BLaER1 (cell line): ENCODE data around the gene FAM222B.
"Not testable (repeated sequence)": the region's sequence is repeated elsewhere in the genome, so short reads cannot be mapped to it uniquely, and the experiment has no call there.

Experiments used
- H3K27ac ChIP-seq: shearing (Covaris generic); formaldehyde crosslinking; 2 replicates; pipeline ENCODE4 v1.8.1; 2022
- H3K27me3 ChIP-seq: shearing (Covaris generic); formaldehyde crosslinking; 2 replicates; pipeline ENCODE4 v1.8.1; 2022
- H3K36me3 ChIP-seq: shearing (Covaris generic); formaldehyde crosslinking; 2 replicates; pipeline ENCODE4 v1.8.1; 2022
- H3K4me1 ChIP-seq: shearing (Covaris generic); formaldehyde crosslinking; 2 replicates; pipeline ENCODE4 v1.8.1; 2022
- H3K4me2 ChIP-seq: shearing (Covaris generic); formaldehyde crosslinking; 2 replicates; pipeline ENCODE4 v1.8.1; 2022
- H3K4me3 ChIP-seq: shearing (Covaris generic); formaldehyde crosslinking; 2 replicates; pipeline ENCODE4 v1.8.1; 2022
- H3K9ac ChIP-seq: shearing (Covaris generic); formaldehyde crosslinking; 2 replicates; pipeline ENCODE4 v1.8.1; 2022
- H3K9me3 ChIP-seq: shearing (Covaris generic); formaldehyde crosslinking; 2 replicates; pipeline ENCODE4 v1.8.1; 2022
- H4K20me1 ChIP-seq: shearing (Covaris generic); formaldehyde crosslinking; 2 replicates; pipeline ENCODE4 v1.8.1; 2022
- Cebpa-rat ChIP-seq: shearing (Covaris generic); IDR thresholded peaks from 2 replicates; pipeline ENCODE4 v1.8.1; 2022

Gene FAM222B

DNA sequence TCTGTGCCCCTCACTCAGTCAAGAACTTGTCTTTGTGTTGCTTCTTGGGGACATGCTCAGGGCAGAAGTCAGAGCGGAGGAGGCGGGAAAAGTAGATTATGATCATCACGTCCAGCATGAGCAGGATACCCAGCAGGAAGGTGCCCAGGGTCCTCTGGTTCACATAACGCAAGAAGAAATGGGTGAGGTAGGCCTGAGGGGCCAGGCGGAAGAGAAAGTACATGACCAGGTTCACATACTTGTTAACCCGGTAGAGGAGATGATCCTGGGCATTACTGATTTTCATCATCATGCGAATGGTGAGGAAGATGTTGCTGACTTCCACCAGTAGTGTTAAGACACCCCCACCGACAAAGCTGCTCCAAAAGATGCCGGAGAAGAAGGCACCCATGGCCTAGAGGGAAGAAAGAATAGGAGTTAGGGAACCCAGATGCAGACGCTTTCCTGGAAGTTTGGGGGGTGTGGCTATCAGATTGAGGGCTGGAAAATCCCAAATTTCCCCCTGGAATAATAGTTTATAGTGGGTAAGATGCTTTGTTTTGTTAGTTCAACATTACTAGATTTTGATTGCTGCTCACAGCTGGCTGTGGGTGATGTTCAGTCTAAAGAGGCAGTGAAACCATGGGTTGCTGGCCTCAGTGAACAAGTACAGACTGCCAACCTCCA lies 118.0 kb downstream of the FAM222B start:
- H3K9ac ChIP-seq, result peak overlapping the region; percentile 98
- no peaks in the 10 kb centered on the region for H3K27me3 ChIP-seq
- TF ChIP-seq Cebpa-rat, result no peak
- H3K4me3 ChIP-seq, result peak overlapping the region; percentile 84
- no peak overlapping the region for H3K27ac ChIP-seq
- no peaks in the 10 kb centered on the region for H3K9me3 ChIP-seq
- peaks cover 69% of the 10 kb centered on the region for H3K4me1 ChIP-seq
- peaks cover 46% of the 10 kb centered on the region for H3K36me3 ChIP-seq
- peak overlapping the region; percentile 100 for H3K4me2 ChIP-seq
- peaks cover 59% of the 10 kb centered on the region for H4K20me1 ChIP-seq

DNA sequence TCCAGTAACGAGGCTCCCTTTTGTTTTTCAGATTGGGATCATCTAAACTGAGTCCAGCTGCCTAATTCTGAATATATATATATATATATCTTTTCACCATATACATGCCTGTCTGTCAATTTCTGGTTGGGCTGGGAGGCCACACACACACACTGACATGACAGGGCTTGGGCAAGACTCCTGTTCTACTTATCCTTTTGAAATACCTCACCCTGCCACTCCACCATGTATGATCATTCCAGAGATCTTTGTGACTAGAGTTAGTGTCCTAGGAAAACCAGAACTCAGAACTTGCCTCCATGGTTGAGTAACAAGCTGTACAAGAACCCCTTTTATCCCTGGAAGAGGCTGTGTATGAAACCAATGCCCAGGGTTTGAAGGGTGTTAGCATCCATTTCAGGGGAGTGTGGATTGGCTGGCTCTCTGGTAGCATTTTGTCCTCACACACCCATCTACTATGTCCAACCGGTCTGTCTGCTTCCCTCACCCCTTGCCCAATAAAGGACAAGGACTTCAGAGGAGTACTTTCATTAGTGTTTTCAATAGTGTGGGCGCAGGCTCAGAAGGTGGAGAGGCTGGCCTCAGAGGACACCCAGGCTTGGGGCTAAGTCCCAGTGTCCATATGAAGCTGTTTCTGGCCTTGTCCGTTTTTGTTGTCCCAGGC lies 118.6 kb downstream of the FAM222B start:
- Histone ChIP-seq H4K20me1 (peaks cover 59% of the 10 kb centered on the region), H3K9ac (peak overlapping the region; percentile 98; the same call in 1 of the 2 replicates), H3K4me2 (peak overlapping the region; percentile 100), H3K4me1 (peaks cover 65% of the 10 kb centered on the region), H3K36me3 (peaks cover 46% of the 10 kb centered on the region)
- not testable (repeated sequence) for H3K27me3 ChIP-seq, H3K4me3 ChIP-seq, H3K27ac ChIP-seq, H3K9me3 ChIP-seq

DNA sequence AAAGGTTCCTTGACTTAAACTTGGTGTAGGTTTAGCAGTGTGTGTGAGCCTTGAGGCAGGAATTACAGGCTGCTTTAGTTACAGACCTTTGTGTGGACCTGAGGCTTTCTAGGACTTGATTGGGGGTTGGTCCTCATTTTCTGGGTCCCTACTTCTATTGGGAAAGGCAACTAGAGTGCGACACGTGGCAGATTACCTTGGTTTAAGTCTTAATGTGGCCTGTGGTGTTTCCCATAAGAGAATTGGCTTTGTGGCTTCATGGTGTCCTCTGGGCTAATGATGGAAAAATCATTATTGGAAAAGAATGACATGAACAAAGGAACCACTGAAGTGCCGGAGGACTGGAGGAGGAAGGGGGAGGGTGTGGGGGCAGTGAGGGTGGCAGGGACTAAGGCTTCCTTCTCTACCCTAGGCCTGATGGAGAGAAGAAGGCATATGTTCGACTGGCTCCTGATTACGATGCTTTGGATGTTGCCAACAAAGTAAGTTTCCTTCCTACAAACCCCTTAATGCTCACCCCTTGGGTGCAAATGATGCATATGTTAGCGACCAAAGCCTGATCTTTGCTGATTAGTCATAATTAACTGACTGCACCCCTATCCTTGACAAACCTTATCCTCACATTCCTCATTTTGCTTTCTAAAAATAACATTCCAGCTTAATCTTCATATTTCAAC lies 119.3 kb downstream of the FAM222B start:
- peak overlapping the region; percentile 98 for H3K9ac ChIP-seq
- peak overlapping the region; percentile 100 for H3K4me2 ChIP-seq
- no peak overlapping the region for H3K27ac ChIP-seq
- no peaks in the 10 kb centered on the region for H3K27me3 ChIP-seq
- H3K36me3 ChIP-seq, result peaks cover 46% of the 10 kb centered on the region
- peak overlapping the region; percentile 84; the same call in 1 of the 2 replicates for H3K4me3 ChIP-seq
- H3K9me3 ChIP-seq, result no peaks in the 10 kb centered on the region
- no peak for TF ChIP-seq Cebpa-rat
- H3K4me1 ChIP-seq, result peaks cover 71% of the 10 kb centered on the region
- peaks cover 59% of the 10 kb centered on the region for H4K20me1 ChIP-seq

DNA sequence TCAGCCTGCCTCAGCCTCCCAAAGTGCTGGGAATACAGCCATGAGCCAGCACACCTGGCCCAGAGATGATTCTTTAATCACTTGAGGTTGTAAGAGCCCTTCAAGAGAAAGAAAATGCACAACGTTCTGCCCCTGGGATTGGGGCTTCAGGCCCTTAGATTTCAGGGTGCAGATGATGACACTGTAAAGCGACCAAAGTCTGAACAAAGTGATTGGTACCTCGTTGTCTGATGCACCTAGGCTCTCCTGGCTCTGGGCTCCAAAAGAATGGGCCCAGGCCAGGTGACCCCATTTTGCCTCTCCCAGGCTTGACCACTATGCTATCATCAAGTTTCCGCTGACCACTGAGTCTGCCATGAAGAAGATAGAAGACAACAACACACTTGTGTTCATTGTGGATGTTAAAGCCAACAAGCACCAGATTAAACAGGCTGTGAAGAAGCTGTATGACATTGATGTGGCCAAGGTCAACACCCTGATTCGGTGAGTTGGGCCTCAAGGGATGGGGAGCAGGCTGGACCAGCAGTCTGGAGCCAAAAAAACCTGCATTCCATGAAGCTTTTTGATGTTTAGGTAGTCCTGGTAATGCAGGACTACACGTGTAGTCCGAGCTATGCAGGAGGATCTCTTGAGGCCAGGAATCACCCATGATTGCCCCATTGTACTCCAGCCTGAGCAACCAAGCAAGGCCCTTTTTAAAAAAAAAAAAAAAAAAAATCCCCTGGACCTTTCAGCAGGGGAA lies 120.0 kb downstream of the FAM222B start:
- Histone ChIP-seq H3K27ac (peak overlapping the region; percentile 99; the same call in 1 of the 2 replicates), H3K4me3 (peak overlapping the region; percentile 84), H3K4me1 (peaks cover 66% of the 10 kb centered on the region), H3K36me3 (peaks cover 46% of the 10 kb centered on the region), H3K9me3 (no peaks in the 10 kb centered on the region), H3K4me2 (peak overlapping the region; percentile 100), H3K9ac (peak overlapping the region; percentile 98), H3K27me3 (no peaks in the 10 kb centered on the region), H4K20me1 (peaks cover 59% of the 10 kb centered on the region)
- no peak for TF ChIP-seq Cebpa-rat

DNA sequence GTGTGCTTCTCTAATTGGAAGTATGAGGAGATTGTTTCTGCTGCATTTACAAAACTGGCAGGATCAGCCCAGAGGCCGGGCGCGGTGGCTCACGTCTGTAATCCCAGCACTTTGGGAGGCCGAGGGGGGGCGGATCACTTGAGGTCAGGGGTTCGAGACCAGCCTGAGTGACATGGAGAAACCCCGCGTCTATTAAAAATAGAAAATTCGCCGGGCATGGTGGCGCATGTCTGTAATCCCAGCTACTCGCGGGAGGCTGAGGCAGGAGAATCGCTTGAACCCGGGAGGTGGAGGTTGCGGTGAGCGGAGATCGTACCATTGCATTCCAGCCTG lies 121.6 kb downstream of the FAM222B start:
- not testable (repeated sequence) for H3K9me3 ChIP-seq, H3K27me3 ChIP-seq
- H3K4me2 ChIP-seq, result peak overlapping the region; percentile 100
- peak overlapping the region; percentile 98 for H3K9ac ChIP-seq
- peak overlapping the region; percentile 84 for H3K4me3 ChIP-seq
- peaks cover 47% of the 10 kb centered on the region for H3K36me3 ChIP-seq
- H4K20me1 ChIP-seq, result peaks cover 68% of the 10 kb centered on the region
- peaks cover 70% of the 10 kb centered on the region for H3K4me1 ChIP-seq
- H3K27ac ChIP-seq, result peak overlapping the region; percentile 99

DNA sequence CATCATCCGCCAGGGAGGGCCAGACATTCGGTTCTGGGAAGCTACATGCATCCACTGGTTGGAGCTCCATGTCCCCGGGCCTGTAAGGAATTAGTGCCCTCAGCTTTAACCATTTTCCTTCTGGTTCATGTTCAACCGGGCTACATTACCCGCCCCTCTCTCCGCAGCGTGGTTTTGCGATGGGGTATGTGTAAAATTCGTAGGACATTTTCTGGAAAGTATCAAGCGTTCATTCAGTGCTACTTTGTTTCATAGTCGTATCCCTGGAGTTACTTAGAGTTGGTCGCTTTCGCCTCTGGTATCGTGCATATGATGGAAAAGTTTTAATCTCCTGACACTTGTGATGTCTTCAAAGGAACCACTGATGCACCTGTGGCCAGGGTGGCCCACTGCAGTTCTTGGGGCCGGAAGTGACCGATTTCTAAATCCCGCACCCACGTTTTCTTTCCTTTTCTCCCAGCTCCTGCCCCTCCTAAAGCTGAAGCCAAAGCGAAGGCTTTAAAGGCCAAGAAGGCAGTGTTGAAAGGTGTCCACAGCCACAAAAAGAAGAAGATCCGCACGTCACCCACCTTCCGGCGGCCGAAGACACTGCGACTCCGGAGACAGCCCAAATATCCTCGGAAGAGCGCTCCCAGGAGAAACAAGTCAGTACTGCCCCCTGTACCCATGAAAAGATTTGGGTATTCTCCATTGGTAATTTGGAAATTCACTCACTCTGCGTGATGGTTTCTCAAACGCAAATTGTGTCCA lies 122.2 kb downstream of the FAM222B start:
- Histone ChIP-seq H3K27ac (peak overlapping the region; percentile 99), H3K36me3 (peaks cover 52% of the 10 kb centered on the region), H3K4me3 (peak overlapping the region; percentile 84), H3K27me3 (no peaks in the 10 kb centered on the region), H4K20me1 (peaks cover 69% of the 10 kb centered on the region), H3K9ac (peak overlapping the region; percentile 98), H3K4me1 (peaks cover 71% of the 10 kb centered on the region), H3K4me2 (peak overlapping the region; percentile 100), H3K9me3 (no peaks in the 10 kb centered on the region)
- TF ChIP-seq Cebpa-rat, result no peak

DNA sequence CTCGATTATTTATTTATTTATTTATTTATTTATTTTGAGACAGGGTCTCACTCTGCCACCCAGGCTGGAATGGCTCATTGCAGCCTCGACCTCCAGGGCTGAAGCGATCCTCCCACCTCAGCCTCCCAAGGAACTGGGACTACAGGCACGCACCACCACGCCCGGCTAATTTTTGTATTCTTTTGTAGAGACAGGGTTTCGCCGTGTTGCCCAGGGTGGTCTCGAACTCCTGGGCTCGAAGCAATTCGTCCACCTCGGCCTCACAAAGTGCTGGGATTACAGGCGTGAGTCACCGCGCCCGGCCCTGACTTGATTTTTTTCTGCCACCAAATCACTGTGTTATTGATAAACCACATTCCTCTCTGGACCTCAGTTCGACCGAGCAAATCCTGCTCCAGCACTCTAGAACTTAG lies 123.6 kb downstream of the FAM222B start:
- Histone ChIP-seq H3K4me2 (peak overlapping the region; percentile 98), H3K9me3 (no peaks in the 10 kb centered on the region), H4K20me1 (peaks cover 68% of the 10 kb centered on the region), H3K9ac (peak overlapping the region; percentile 98), H3K27ac (peak overlapping the region; percentile 99), H3K27me3 (no peaks in the 10 kb centered on the region), H3K36me3 (peaks cover 54% of the 10 kb centered on the region), H3K4me3 (peak overlapping the region; percentile 84), H3K4me1 (peaks cover 67% of the 10 kb centered on the region)
- TF ChIP-seq Cebpa-rat, result no peak

DNA sequence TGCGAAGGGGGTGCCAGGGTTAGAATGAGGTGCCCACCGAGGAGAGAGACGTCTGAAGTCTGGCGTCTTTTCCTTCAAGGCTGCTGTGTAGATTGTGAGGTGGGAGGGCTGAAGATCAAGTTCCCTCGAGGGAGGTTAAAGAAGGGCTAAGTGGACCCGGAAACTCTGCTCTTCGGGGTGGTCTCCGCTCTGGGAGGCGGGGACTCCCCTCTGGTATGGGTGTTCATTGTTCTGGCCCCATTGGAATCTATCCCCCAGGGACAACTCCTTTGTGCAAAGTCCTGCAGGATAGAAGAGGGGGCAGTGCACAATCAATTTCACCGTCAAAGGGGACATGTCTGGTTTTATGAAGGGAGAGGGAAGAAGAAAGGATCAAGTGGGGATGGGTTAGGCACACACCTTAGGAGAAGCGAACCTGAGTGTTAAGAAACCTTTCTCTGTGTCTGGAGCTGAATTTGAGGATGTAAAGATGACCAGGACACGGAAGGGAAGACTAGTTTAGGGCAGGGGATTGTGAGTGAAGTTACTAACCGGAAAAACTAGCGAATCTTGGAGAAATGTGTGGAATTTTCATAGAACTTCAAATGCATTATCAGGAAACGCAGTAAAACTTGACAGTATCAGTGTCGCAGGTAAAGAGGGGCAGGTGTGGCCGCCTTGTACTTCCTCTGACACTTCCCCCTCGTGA lies 124.1 kb downstream of the FAM222B start:
- H3K4me1 ChIP-seq, result peaks cover 67% of the 10 kb centered on the region
- H3K27me3 ChIP-seq, result no peaks in the 10 kb centered on the region
- H3K9ac ChIP-seq, result peak overlapping the region; percentile 98
- no peak for TF ChIP-seq Cebpa-rat
- H3K36me3 ChIP-seq, result peaks cover 54% of the 10 kb centered on the region
- H3K4me3 ChIP-seq, result peak overlapping the region; percentile 84
- peak overlapping the region; percentile 99 for H3K27ac ChIP-seq
- H3K4me2 ChIP-seq, result peak overlapping the region; percentile 98
- H3K9me3 ChIP-seq, result no peaks in the 10 kb centered on the region
- peaks cover 62% of the 10 kb centered on the region for H4K20me1 ChIP-seq
